Endothelial cell of umbilical vein (primary cell): ENCODE results near the gene PCED1B. TPM values are rescaled to one million over a fixed set of nuclear protein-coding genes. Genes with fewer than 3 reads are reported as not detected.

Experiments
- BruUV-seq: library from RNA; stranded (reverse); fragments of 400-500 nt; replicated peaks from 2 replicates; lab custom pipeline; 2021; lab: Mats Ljungman, UMichigan
- CTCF ChIA-PET: fragments of 300-600, 350-600 bp; sonication (Branson Sonifier 250); formaldehyde crosslinking; loops from one replicate; lab custom pipeline; 2021; ENCODE audit warnings: antibody characterized with exemption, inconsistent platforms; lab: Charles Lee
- POLR2A ChIA-PET: fragments of 300-600, 350-600 bp; sonication (Branson Sonifier 250); formaldehyde crosslinking; loops from one replicate; lab custom pipeline; 2021; ENCODE audit warnings: antibody characterized with exemption, inconsistent platforms; lab: Charles Lee
- DNase-seq: peaks from one replicate; pipeline ENCODE4 v3.0.0-alpha.2; 2011; ENCODE audit warnings: low read depth, low spot score
- FAIRE-seq: peaks from 2 replicates; lab custom pipeline; 2011; peaks lifted over from hg19 to GRCh38; lab: Jason Lieb, UNC
- H2AFZ ChIP-seq: 2 replicates; pipeline ENCODE4 v1.6.0; 2012; ENCODE audit warnings: low read depth, low read length, control low read depth, inconsistent platforms
- H3K27ac ChIP-seq: 2 replicates; pipeline ENCODE4 v1.5.1; 2011; ENCODE audit warnings: low read depth, mild to moderate bottlenecking, control low read depth, low read length, moderate library complexity; ENCODE audit not compliant: insufficient read depth
- H3K27me3 ChIP-seq, 2 experiments: 2 replicates each; pipeline versions ENCODE4 v1.6.0 to v1.6.1; 2011; ENCODE audit warnings: low read length in 2 of 2, mixed read lengths in 1 of 2; ENCODE audit not compliant: control insufficient read depth in 2 of 2, insufficient read depth in 2 of 2
- H3K36me3 ChIP-seq, 2 experiments: 2 replicates in 1 of 2; 3 replicates in 1 of 2; pipeline ENCODE4 v1.5.1; 2011; ENCODE audit warnings: low read length in 2 of 2, mild to moderate bottlenecking in 1 of 2, moderate library complexity in 1 of 2; ENCODE audit not compliant: control insufficient read depth in 2 of 2, insufficient read depth in 2 of 2; ENCODE audit errors: extremely low read depth in 1 of 2
- H3K4me1 ChIP-seq: 3 replicates; pipeline ENCODE4 v1.5.1; 2011; ENCODE audit warnings: mild to moderate bottlenecking, low read length; ENCODE audit not compliant: control insufficient read depth, insufficient read depth; ENCODE audit errors: extremely low read depth
- H3K4me2 ChIP-seq: 2 replicates; pipeline ENCODE4 v1.6.1; 2011; ENCODE audit warnings: low read length, control low read depth, mixed read lengths; ENCODE audit not compliant: insufficient read depth
- H3K4me3 ChIP-seq, 3 experiments: fragments of 200-600 bp in 1 of 3; sonication (generic), shearing (Covaris generic) in 1 of 3; replicated peaks in 1 of 3; 2 replicates each; pipeline ENCODE4 v1.5.1; 2011 to 2016; ENCODE audit warnings: control low read depth in 3 of 3, low read length in 3 of 3, mild to moderate bottlenecking in 2 of 3, inconsistent platforms in 1 of 3, low read depth in 1 of 3, moderate library complexity in 1 of 3; ENCODE audit not compliant: insufficient read depth in 1 of 3
- H3K79me2 ChIP-seq: 2 replicates; pipeline ENCODE4 v1.6.0; 2012; ENCODE audit warnings: low read length, inconsistent platforms; ENCODE audit not compliant: control insufficient read depth, insufficient read depth
- H3K9ac ChIP-seq: replicated peaks from 2 replicates; pipeline ENCODE3; 2011; ENCODE audit warnings: low read length, control low read depth; ENCODE audit not compliant: insufficient read depth; ENCODE audit errors: extremely low read depth
- H3K9me1 ChIP-seq: replicated peaks from 3 replicates; pipeline ENCODE4 v1.6.0; 2011; ENCODE audit warnings: mild to moderate bottlenecking, low read length; ENCODE audit not compliant: control insufficient read depth, insufficient read depth; ENCODE audit errors: extremely low read depth
- H3K9me3 ChIP-seq: replicated peaks from 2 replicates; pipeline ENCODE4 v1.5.1; 2012; ENCODE audit warnings: low read length, inconsistent platforms; ENCODE audit not compliant: control insufficient read depth, insufficient read depth
- H4K20me1 ChIP-seq: replicated peaks from 2 replicates; pipeline ENCODE3; 2011; ENCODE audit warnings: mild to moderate bottlenecking, low read length; ENCODE audit not compliant: control insufficient read depth, insufficient read depth; ENCODE audit errors: extremely low read depth
- CTCF ChIP-seq, 2 donors: IDR thresholded peaks; 1 replicate in 1 of 2; 2 replicates in 1 of 2; pipeline ENCODE4 v1.5.1; 2011; ENCODE audit warnings: low read length in 2 of 2, mild to moderate bottlenecking in 2 of 2, moderate library complexity in 2 of 2, control low read depth in 1 of 2, inconsistent platforms in 1 of 2, low read depth in 1 of 2; ENCODE audit not compliant: insufficient read depth in 1 of 2; ENCODE audit errors: extremely low read depth in 1 of 2
- EZH2 ChIP-seq: IDR thresholded peaks from 2 replicates; pipeline ENCODE4 v1.6.1; 2012; ENCODE audit warnings: borderline replicate concordance, low read depth, mild to moderate bottlenecking, moderate library complexity, low read length, inconsistent platforms; ENCODE audit not compliant: severe bottlenecking
- FOS ChIP-seq: IDR thresholded peaks from 2 replicates; pipeline ENCODE4 v1.6.1; 2011; ENCODE audit warnings: mild to moderate bottlenecking, low read length, moderate library complexity, borderline replicate concordance; ENCODE audit not compliant: insufficient read depth
- GATA2 ChIP-seq: IDR thresholded peaks from 2 replicates; pipeline ENCODE4 v1.7.0; 2011; ENCODE audit warnings: low read depth, mild to moderate bottlenecking, moderate library complexity, mixed read lengths, low read length; ENCODE audit not compliant: insufficient read length, insufficient read depth
- JUN ChIP-seq: IDR thresholded peaks from 2 replicates; pipeline ENCODE4 v1.6.1; 2011; ENCODE audit warnings: borderline replicate concordance, low read depth; ENCODE audit not compliant: insufficient read length, insufficient read depth
- MAX ChIP-seq: IDR thresholded peaks from 2 replicates; pipeline ENCODE4 v1.6.1; 2011; ENCODE audit not compliant: insufficient read depth, insufficient read length
- MYC ChIP-seq: IDR thresholded peaks from one replicate; pipeline ENCODE4 v1.6.1; 2011; ENCODE audit warnings: mild to moderate bottlenecking, low read depth, low read length
- POLR2A ChIP-seq: IDR thresholded peaks from 2 replicates; pipeline ENCODE4 v1.6.1; 2012; ENCODE audit warnings: low read depth, mild to moderate bottlenecking, control low read depth, low read length
- POLR2AphosphoS5 ChIP-seq: IDR thresholded peaks from 2 replicates; pipeline ENCODE4 v1.6.1; 2012; ENCODE audit warnings: low read depth, mild to moderate bottlenecking, control low read depth, low read length, moderate library complexity; ENCODE audit not compliant: insufficient read depth
- dilution Hi-C: fragments of 300-500 bp; cut with MboI; formaldehyde crosslinking; loops from one replicate; pipeline ENCODE4 v1.15.0; 2019; ENCODE audit warnings: low sequenced_read_pairs; ENCODE audit not compliant: extremely low pct_ligation_motif_present
- intact Hi-C: fragments of 100-400 bp; cut with micrococcal nuclease; formaldehyde crosslinking; loops from one replicate; pipeline ENCODE4 v1.10.0; 2022
- polyA plus RNA-seq, 4 experiments: library from polyadenylated mRNA; depleted of rRNA in 3 of 4; stranded (reverse) in 3 of 4; unstranded in 1 of 4; fragments of >200 nt; gene quantifications; 2 replicates each; pipeline versions ENCODE4 v1.2.1 to v1.2.3, GENCODE V29; 2011 to 2012; ENCODE audit warnings: missing spikeins in 1 of 4
- total RNA-seq: library from RNA; stranded (reverse); gene quantifications from 2 replicates; pipeline ENCODE4 v1.2.3, GENCODE V29; 2021

PCED1B gene
- total and polyA plus RNA-seq, 2 donors (not counting 3 experiments of a cell fraction or from before 2014, with no cell fraction given), result 1.7 to 2.6 TPM

DNA sequence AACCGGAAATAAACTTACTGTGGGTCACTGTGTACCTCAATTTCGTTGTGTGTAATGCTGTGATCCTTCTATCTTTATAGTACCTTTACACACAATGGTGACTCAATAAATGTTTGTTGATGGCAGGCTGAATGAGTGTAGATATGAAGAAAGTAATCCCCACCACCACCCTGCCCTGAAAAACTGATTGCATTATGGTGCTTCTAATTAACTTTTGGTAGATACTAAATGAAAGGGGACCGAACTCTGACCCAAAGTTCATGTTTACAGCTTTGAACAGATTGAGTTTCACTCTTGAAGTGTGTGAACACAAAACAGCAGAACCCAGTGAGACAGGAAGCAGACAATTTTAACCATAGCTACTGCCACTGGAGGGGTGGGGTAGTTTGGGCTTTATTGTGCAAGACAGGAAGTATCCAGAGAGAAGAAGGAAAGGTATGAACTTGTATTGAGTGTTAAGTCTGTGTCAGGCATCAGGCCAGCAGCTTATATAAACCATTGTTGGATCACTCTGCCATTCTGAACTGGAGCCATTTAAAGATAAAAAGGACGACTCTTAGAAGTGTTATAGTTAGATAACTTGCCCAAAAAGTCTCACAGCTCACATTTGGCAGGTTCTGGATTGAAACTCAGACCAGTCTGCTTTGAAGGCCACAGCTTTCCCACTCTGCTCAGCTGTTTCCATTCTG is 197.3 kb downstream of the PCED1B start:
- CTCF ChIA-PET, result interaction anchor here (0.8 to 2.4 kb wide), 4 partner anchors 20 to 244 kb away, joined by 3 to 13 read pairs (median 4); partner anchors contain the start of genes AMIGO2 and PCED1B
- no peak overlapping the region for H3K9ac ChIP-seq
- BruUV-seq, result no TSS peak

More for the DNA sequence above, 197.3 kb downstream of the PCED1B start:
- no peak for FAIRE-seq
- POLR2A ChIA-PET, result no interaction called here
- intact Hi-C loops, result no loop called here
- Histone ChIP-seq H3K9me1 (no peaks in the 10 kb centered on the region), H3K36me3 (no peaks in the 10 kb centered on the region), H2AFZ (peak overlapping the region; percentile 26), H3K9me3 (no peaks in the 10 kb centered on the region), H3K4me3 (no peak overlapping the region), H3K4me1 (peaks cover 27% of the 10 kb centered on the region), H3K27me3 (peaks cover 0 to 5% of the 10 kb centered on the region in 2 experiments), H4K20me1 (no peaks in the 10 kb centered on the region), H3K79me2 (no peaks in the 10 kb centered on the region), H3K4me2 (no peak overlapping the region), H3K27ac (no peak overlapping the region)
- dilution Hi-C loops, result no loop called here
- TF ChIP-seq POLR2AphosphoS5, result no peak
- TF ChIP-seq GATA2, result no peak
- TF ChIP-seq JUN, result no peak
- no peak for TF ChIP-seq MAX
- TF ChIP-seq MYC, result no peak
- TF ChIP-seq CTCF (IDR thresholded peaks at IDR 0.05; ENCODE audit: extremely low read depth in 1 of 2, insufficient read depth in 1 of 2, low read depth in 1 of 2, low read length in 2 of 2), result no peak
- TF ChIP-seq POLR2A, result no peak
- TF ChIP-seq EZH2, result no peak
- TF ChIP-seq FOS, result no peak
- DNase-seq, result peak; percentile 54
